Ovary (tissue), 9 donors: ENCODE results near the gene ELK3. TPM values are rescaled to one million over a fixed set of nuclear protein-coding genes. Genes with fewer than 3 reads are reported as not detected.

Experiments
- DNase-seq, 5 donors: peaks; one replicate each; pipeline ENCODE4 v3.0.0-alpha.2; 2019 to 2020
- H3K27ac ChIP-seq, 2 donors: fragments of 200-600 bp; one replicate each; pipeline versions ENCODE4 v1.5.1 to v1.8.0; 2019 to 2022
- H3K27me3 ChIP-seq: fragments of 200-600 bp; one replicate; pipeline ENCODE4 v1.8.0; 2022
- H3K36me3 ChIP-seq: fragments of 200-600 bp; sonication (generic); one replicate; pipeline ENCODE4 v1.5.1; 2019
- H3K4me1 ChIP-seq: one replicate; pipeline ENCODE4 v1.8.1; 2013; ENCODE audit warnings: mild to moderate bottlenecking, moderate library complexity; ENCODE audit not compliant: insufficient read depth
- H3K4me3 ChIP-seq: fragments of 200-600 bp; sonication (generic); one replicate; pipeline ENCODE4 v1.5.1; 2017
- H3K9me3 ChIP-seq, 2 donors: fragments of 200-600 bp in 1 of 2; sonication (generic) in 1 of 2; one replicate each; pipeline versions ENCODE4 v1.5.1 to v1.8.1; 2013 to 2019; ENCODE audit warnings: mild to moderate bottlenecking in 1 of 2, moderate library complexity in 1 of 2
- CTCF ChIP-seq, 3 donors: fragments of 450-650 bp in 2 of 3; fragments of 200-600 bp in 1 of 3; IDR thresholded peaks; one replicate each; pipeline versions ENCODE4 v1.5.1 to v1.8.0; 2016 to 2022; ENCODE audit warnings: antibody characterized with exemption in 3 of 3, mild to moderate bottlenecking in 1 of 3
- EP300 ChIP-seq: sonication (generic); formaldehyde crosslinking; IDR thresholded peaks from one replicate; pipeline ENCODE4 v1.6.1; 2017; ENCODE audit warnings: antibody characterized with exemption
- POLR2A ChIP-seq: fragments of 450-650 bp; IDR thresholded peaks from one replicate; pipeline ENCODE4 v1.6.1; 2017; ENCODE audit warnings: antibody characterized with exemption, mild to moderate bottlenecking, moderate library complexity
- WGBS, 3 donors: extraction: QIAGEN DNeasy Blood & Tissue Kit in 1 of 3; methylation state at CpG; one replicate each; pipeline versions ENCODE4 v1.1.5 to v1.1.7; 2013 to 2017; 5-methylcytosine and 5-hydroxymethylcytosine counted together
- intact Hi-C, 4 donors: fragments of 100-400 bp; cut with DNase I; formaldehyde crosslinking; loops; one replicate each; pipeline versions ENCODE4 v1.11.0 to v1.15.1; 2022 to 2023
- polyA plus RNA-seq, 2 donors: library from polyadenylated mRNA; stranded (reverse); fragments of 200-250 nt in 1 of 2; fragments of 350-450 nt in 1 of 2; fragmentation: Illumina TruSeq in 1 of 2; extraction: RNeasy Lipid Tissue Mini Kit (QIAGEN cat#74804) in 1 of 2; gene quantifications; one replicate each; pipeline ENCODE4 v1.2.3, GENCODE V29; 2013 to 2014
- total RNA-seq, 7 donors: library from RNA; depleted of rRNA in 2 of 7; stranded (reverse); fragments of >200 nt in 2 of 7; fragmentation: NEBNext Ultra II Directional in 3 of 7; extraction: Animal tissue kit (Norgen Biotek cat#: 25700) in 3 of 7; gene quantifications; one replicate each; pipeline versions ENCODE4 v1.1.0 to v1.2.4, GENCODE V29; 2016 to 2023
- donor health status: DM: no; HTN: no; CAD: no; lungs with moderate emphysema.
- donor health status: DM: no; HTN: no; CAD: no.
- donor health status: Bipolar disorder and iron deficiency.
- donor health status: DM: yes; HTN: yes; CAD: no.
- donor health status: DM: no; HTN: no; CAD: no.
- donor health status: DM: yes; HTN: yes; CAD: no.

Gene ELK3
- total and polyA plus RNA-seq, 9 donors, result 11.5 to 25.9 (median 15.6) TPM

- TF ChIP-seq EP300 (no peak), POLR2A (no peak), CTCF (IDR thresholded peaks at IDR 0.05) (no peak)
- Histone ChIP-seq H3K4me1 (no peaks in the 10 kb centered on the region), H3K4me3 (no peak overlapping the region), H3K9me3 (no peaks in the 10 kb centered on the region), H3K27ac (no peak overlapping the region), H3K36me3 (no peaks in the 10 kb centered on the region), H3K27me3 (no peaks in the 10 kb centered on the region)
- DNase-seq, result no peak
- intact Hi-C loops, result no loop called here
- 75 to 78% (median 76%) methylated on average over 9 of the region's 9 CpGs for WGBS, 3 donors
These were observed 23.8 kb upstream of the ELK3 start for GRCh38 chr12:96170328-96170727.

- Histone ChIP-seq H3K4me3 (no peak overlapping the region), H3K36me3 (no peaks in the 10 kb centered on the region), H3K27me3 (no peaks in the 10 kb centered on the region), H3K9me3 (no peaks in the 10 kb centered on the region), H3K27ac (no peak overlapping the region), H3K4me1 (no peaks in the 10 kb centered on the region)
- TF ChIP-seq CTCF (IDR thresholded peaks at IDR 0.05), result no peak
- DNase-seq, result no peak
- WGBS, 3 donors, result 81 to 87% (median 86%) methylated on average over 5 of the region's 5 CpGs
- intact Hi-C loops, result no loop called here
These were observed 23.4 kb upstream of the ELK3 start for GRCh38 chr12:96170762-96171161.

GRCh38 chr12:96171905-96172304 lies 22.3 kb upstream of the ELK3 start:
- Histone ChIP-seq H3K4me3 (no peak overlapping the region), H3K36me3 (no peaks in the 10 kb centered on the region), H3K27ac (no peak overlapping the region), H3K4me1 (no peaks in the 10 kb centered on the region), H3K27me3 (no peaks in the 10 kb centered on the region), H3K9me3 (no peaks in the 10 kb centered on the region)
- TF ChIP-seq EP300, result no peak
- 84 to 91% (median 89%) methylated on average over 3 of the region's 3 CpGs for WGBS, 3 donors
- no peak for DNase-seq
- intact Hi-C loops, result no loop called here

- H3K36me3 ChIP-seq, result no peaks in the 10 kb centered on the region
- TF ChIP-seq CTCF (IDR thresholded peaks at IDR 0.05) (no peak), EP300 (no peak)
- H3K4me3 ChIP-seq, result no peak overlapping the region
- H3K9me3 ChIP-seq, result no peaks in the 10 kb centered on the region
- 82 to 91% (median 86%) methylated on average over 4 of the region's 4 CpGs for WGBS, 3 donors
- no peak overlapping the region for H3K27ac ChIP-seq
- DNase-seq, result no peak
- H3K4me1 ChIP-seq, result no peaks in the 10 kb centered on the region
- intact Hi-C loops, result no loop called here
- no peaks in the 10 kb centered on the region for H3K27me3 ChIP-seq
These were observed 21.2 kb upstream of the ELK3 start for GRCh38 chr12:96172981-96173380.

- H3K4me3 ChIP-seq, result no peak overlapping the region
- no peaks in the 10 kb centered on the region for H3K4me1 ChIP-seq
- no peaks in the 10 kb centered on the region for H3K27me3 ChIP-seq
- no peak for TF ChIP-seq POLR2A
- TF ChIP-seq CTCF (IDR thresholded peaks at IDR 0.05), result no peak
- TF ChIP-seq EP300, result no peak
- no peaks in the 10 kb centered on the region for H3K9me3 ChIP-seq
- no peak overlapping the region for H3K27ac ChIP-seq
- no peaks in the 10 kb centered on the region for H3K36me3 ChIP-seq
- no peak for DNase-seq
- intact Hi-C loops, result no loop called here
- 89 to 100% (median 97%) methylated on average over 1 of the region's 1 CpG for WGBS, 3 donors
These were observed 17.6 kb upstream of the ELK3 start for GRCh38 chr12:96176575-96176974.
